GM18517 (cell line): Measurements from ENCODE around the gene NTM.
"Not testable (repeated sequence)": the region's sequence is repeated elsewhere in the genome, so short reads cannot be mapped to it uniquely, and the experiment has no call there.

ENCODE experiments used
- ATAC-seq: cut with Tn5 transposase; IDR thresholded peaks from one replicate; pipeline ENCODE4 v1.9.1; 2021; ENCODE audit warnings: mild to moderate bottlenecking, moderate library complexity; ENCODE audit not compliant: unreplicated experiment

Gene NTM

DNA sequence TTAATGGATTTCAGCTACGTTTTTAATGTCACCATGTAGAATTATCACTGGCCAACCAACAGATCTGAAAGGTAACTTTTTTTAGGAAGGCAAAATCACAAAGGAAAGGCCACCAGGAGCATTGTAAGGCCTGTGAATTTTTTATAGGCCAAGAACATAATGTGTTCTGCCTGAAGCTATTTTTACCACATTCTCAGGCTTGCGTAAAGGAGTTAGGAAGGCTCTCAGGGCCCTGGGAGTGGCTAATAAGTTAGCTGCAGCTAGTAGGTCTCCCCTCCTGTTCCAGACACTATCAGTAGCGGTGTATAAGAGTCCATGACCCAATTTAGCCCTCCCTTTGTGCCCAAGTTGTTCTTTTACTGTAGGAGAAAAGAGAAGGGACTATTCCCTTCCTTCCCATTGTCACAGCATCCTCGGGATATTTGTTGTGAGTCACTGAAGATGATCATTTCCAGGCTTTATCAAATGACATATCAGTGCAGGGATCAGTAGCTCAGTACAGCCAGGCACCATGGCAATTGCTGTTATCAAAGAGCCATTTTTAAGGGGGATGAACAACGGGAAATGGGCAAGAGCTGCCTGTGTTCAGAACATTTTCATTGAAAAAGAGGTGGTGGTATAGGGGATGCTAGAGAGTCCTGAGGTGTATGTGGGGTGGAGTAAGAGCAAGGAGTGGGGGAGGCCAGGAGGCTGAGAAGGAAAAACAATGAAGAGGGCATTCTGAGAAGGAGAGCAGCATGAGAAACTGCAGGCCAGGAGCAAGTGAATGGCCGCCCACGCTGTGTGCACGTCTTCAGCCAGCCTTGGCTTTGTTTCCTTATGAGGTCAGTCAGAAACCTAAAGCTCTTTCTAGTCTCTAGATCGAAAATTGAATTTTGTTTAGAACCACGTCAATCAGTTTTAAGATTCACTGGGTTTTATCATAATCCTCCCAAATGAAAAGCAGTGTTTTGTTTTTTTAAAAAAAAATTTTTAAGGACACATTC lies 940.3 kb downstream of the NTM start:
- ATAC-seq = no peak

DNA sequence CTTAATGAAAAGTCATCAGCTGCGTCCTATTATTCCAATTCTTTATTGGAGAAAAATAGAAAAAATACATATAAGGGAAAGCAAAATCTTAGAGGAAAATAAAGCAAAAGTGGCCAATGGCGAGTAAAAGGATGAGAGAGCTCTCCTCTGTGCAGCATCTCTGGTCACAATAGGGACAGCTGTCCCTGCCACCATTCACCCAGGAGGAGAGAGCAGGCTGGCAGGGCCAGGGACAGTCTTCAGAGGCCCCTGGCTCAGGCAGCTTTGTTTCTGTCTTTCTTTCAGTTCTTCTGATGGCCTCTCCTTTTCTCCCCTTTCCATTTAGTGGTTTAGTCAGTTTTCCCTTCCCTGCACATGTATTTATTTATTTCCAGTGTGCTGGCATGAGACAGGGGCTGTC lies 941.3 kb downstream of the NTM start:
- no peak for ATAC-seq

DNA sequence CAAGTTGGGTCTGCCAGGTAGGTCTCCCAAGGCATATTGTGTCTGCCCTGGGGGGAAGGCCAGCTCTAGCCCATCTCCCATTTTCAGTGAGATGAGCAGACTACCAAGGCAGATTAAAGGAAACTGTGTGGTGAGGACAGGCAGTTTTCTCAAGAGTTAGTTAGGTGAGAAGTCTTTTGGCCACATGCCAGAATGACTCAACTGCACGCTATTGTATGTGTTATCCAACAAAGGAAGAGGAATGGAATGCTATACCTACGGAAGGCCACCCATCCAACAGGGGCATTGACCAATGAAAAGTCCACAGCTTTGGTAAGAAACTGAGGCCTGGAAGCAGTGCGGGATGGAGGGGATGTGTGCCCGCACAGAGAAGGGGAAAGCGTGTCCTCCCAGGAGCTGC lies 941.7 kb downstream of the NTM start:
- ATAC-seq = no peak

DNA sequence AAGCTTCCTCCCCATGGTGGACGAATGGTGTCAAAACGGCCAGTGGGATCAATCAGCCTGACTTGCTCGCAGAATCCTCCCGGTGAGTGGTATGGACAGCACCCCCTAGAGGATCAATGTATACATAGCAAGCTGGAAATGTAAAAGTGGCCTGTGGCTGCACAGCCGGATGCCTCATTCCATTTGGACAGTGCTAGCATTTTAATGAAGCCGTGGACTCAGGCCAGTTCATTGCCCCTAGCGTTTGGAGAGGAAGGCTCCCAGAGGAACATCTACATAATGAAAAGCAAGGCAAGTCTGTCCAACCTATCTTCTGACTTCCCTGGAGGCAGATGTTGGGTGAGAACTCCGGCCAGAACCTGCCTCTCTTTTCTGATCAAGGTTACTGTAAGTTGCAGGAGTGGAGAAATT lies 942.3 kb downstream of the NTM start:
- ATAC-seq = no peak

DNA sequence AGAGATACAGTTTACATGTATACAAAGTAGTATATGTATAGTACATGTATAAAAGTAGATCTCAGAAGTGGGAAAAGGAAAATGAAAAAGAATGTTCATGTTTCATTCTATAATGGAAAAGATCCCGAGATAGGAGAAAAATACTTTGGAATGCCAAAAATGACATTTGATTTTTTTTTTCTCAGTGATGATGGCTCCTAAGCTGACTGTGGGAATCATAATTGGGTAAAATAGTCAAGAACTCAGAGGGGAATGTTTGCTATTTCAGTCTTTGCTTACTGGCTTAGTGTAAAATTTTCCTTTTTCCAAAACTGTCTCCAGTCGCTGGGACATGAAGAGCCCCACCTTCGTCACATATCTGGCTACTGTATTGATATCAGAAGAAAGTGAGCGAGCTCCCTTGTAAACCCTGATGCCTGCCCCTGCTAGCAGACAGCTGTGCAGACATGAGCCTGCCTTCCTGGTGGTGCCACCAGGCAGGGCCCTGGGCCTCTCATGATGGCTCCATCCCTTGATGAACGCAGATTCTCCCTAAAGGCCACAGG lies 944.6 kb downstream of the NTM start:
- no peak for ATAC-seq

DNA sequence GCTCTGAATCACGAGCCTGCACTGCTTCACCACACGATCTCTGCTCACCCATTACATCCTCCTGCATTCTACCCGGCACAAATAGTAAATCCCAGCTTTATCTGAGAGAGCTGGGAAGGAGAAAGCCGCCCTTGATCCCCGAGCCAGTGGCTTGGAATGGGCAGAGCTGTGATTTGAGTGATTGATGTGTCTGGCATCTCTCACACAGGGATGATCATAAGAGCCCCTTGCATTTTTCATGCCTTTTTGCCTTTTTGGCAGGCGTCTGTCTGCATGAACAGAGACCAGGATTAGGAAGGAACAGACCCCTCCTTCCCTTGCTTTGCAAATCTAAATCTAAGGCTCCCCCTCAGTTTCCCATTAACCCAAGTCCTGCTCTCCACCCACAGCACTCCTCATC lies 945.3 kb downstream of the NTM start:
- no peak for ATAC-seq

DNA sequence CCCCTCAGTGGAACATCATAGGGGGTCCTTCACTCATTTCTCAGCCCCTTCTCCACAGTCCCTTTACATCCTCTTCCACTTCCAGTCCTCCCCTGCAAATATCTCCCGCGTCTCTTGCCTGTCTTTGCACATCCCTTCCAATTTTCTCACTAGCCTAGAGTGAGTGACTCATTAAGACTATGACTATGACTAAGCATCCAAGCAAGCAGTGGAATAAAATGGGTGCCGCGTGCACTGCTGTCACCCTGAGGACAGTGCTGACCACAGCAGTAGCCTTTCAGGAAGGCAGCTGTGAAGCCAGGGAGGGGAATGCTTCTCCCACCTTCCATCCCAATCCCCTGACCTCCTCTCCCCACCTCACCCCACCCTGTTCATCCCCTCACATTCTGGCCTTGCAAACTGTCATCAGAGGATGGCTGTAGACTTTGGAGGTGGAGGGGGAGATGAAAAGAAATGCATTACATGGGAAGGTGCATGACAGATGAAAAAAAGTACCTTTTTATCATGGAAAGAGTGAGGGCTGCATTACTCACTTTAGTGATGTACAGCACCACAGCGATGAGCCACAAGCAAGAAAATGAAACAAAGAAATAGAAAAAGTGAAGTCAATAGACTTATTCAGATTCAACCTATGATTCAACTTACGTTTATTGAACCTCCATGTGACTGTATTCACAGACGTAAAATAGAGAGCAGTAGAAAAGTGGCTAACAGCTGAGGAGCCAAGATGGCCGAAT lies 948.2 kb downstream of the NTM start:
- no peak for ATAC-seq

DNA sequence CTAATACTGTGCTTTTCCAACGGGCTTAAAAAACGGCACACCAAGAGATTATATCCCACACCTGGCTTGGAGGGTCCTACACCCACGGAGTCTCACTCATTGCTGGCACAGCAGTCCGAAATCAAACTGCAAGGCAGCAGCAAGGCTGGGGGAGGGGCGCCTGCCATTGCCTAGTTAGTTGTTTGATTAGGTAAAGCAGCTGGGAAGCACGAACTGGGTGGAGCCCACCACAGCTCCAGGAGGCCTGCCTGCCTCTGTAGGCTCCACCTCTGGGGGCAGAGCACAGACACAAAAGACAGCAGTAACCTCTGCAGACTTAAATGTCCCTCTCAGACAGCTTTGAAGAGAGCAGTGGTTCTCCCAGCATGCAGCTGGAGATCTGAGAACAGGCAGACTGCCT lies 949.0 kb downstream of the NTM start:
- ATAC-seq = not testable (repeated sequence)

DNA sequence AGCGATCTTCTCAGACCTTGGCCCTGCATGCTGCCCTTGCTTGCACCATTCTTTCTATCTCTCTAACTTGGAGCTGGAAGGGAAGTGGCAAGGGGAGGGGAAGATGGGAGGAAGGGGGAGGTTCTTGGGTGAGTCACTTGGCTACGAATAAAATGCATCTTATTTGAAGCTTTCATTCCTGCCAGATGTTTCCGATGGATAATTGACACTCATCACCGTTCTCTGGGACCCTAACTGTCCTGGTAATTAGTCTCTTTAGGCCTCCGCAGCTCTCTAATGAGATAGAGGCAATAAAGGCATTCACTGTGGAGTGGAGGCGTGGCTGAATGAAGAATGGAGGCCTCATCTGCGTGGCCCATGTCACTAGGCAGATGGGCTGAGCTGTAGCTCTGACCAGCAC lies 960.1 kb downstream of the NTM start:
- ATAC-seq = no peak

DNA sequence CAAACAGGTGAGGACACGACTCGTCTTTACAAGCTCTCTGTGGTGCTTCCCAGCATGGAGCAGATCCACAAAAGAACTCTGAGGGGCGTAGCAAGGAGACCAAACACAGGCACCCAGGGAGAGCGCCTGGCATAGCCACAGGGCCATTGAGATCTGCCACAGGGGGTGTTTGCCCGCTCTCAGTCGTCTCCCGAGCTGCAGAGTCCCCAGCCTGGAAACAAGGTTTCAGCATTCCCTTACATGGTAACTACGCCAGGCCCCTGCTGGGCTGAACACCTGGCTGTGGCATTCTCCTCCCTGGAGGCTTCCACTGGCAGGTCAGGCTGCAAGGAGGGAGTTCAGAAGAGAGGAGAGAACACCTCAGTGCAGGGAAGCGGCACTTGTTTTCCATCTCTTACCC lies 962.1 kb downstream of the NTM start:
- ATAC-seq = no peak

DNA sequence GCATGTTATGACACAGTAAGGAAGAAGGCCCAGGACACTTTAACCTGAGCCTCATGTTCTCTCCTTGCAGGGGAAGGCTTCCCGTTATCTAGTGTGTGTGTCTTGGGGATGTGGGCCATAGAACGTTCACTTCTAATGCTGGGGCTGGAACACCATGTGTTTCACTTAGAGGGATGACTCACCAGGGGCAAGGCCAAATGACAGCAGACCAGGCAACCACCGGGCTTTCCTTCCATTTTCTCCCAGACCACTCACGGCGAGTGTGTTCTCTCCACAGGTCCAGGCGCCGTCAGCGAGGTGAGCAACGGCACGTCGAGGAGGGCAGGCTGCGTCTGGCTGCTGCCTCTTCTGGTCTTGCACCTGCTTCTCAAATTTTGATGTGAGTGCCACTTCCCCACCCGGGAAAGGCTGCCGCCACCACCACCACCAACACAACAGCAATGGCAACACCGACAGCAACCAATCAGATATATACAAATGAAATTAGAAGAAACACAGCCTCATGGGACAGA lies 964.4 kb downstream of the NTM start:
- no peak for ATAC-seq

DNA sequence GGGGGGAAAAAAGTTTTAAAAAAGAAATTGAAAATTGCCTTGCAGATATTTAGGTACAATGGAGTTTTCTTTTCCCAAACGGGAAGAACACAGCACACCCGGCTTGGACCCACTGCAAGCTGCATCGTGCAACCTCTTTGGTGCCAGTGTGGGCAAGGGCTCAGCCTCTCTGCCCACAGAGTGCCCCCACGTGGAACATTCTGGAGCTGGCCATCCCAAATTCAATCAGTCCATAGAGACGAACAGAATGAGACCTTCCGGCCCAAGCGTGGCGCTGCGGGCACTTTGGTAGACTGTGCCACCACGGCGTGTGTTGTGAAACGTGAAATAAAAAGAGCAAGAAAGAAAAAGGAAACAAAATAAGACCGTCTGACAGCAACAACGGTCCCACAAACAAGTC lies 964.9 kb downstream of the NTM start:
- no peak for ATAC-seq

DNA sequence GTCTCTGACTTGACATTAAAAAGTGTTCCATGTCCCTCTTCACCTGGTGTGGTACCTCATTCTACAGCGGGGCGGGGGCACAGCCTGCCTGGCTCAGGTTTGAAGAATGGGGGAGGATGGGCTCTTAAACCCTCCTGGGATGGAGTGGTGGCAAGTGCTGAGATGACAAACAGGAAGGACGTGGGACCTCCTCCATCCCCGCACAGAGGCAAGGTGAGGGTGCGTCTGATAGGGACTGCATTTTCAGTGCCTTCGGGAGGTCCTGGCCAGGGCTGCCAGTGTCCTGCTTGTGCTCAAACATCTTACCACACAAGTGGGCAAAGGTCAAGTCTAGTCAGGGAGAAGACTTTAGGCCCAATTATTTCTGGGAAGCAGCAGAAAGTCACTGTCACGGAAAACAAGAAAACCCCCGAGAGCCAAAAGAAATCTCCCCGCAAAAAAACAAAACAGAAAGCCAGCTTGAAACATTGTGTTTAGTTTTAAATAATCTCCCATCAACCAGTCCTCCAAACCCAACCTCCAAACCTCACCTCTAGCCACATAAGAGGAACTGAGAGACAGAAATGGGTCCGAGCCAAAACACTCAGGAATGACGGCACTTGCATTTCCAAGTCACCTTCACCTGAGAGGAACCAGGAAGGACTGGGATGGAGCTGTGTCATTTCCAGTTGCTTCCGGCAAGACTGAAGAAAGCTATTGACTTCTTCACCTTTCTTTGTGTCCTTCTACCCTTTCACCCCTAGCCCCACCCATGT lies 966.5 kb downstream of the NTM start:
- no peak for ATAC-seq

DNA sequence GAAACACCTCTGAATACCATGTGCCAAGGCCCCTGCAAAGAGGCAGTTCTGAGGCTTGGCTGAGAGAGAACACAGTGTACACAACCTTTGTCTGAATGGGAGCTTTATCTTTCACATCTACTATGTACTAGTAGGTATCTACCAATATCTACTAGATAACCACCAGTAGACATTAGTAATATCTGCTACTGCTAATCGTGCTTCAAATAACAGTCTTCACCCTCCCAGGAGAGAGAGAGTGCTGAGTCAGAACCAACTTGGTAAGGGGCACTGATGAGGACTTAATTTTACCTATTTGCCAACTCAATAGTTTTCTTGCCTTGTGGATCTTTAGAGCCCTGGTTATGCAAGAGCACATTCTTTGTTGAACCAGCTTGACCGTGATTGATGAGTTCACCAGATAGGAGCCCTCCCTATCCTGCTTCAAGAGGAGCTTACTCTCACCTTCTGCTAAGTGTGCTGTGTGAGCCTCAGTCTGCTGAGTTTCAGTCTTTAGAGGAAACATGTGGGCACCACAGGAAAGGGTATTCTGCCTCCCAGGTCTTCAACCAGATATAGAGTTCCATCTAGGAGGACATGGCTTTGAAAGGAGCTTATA lies 967.5 kb downstream of the NTM start:
- ATAC-seq = no peak

DNA sequence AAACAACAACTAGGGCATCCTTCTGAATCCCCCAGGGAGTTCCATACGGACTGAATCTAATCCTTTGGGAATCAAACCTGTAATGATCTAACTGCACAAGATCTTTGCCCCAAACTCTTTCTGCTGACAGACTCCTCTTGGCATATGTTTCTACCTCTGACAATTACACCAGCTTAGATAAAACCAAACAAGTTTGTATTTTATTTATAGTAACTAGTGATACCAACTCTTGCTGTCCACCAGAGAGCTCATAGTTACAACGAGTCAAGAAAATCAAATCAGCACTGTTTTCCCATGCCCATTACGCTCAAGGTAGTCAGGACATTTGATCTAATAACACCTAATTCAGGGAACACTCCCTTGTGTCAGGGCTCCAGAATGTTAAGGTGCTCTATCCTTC lies 972.0 kb downstream of the NTM start:
- no peak for ATAC-seq

DNA sequence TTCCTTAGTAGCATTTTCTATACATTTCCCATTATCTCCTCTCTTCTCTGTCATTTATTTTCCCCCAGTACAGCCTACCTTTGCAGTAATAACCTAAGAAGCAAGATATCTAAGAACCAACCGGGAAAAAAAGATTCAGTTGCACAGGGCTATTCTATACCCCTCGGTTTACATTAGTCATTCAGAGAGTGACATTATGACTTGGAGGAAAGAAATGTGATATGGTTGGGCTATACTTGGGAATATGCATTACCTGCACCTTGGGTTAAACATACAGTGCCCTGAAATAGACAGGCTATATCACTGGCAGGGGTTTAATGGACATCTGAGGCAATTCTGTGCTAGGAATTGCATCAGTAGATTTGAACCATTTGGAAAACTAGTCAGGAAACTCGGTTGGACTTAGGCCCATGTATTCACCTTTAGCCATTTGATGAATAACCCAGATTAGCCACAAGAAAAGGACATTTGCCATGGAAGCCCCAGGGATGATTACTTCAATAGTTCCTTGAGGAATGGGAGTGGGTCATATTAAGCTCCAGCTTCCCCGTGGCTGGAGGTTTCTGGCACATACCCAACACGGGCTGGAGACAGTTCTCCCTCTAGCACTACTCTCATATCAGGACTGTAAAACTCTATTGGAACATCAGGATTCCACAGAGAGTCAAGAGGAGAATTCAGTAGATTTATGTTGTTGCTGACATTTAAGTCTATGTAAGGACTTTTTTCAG lies 973.2 kb downstream of the NTM start:
- ATAC-seq = no peak

DNA sequence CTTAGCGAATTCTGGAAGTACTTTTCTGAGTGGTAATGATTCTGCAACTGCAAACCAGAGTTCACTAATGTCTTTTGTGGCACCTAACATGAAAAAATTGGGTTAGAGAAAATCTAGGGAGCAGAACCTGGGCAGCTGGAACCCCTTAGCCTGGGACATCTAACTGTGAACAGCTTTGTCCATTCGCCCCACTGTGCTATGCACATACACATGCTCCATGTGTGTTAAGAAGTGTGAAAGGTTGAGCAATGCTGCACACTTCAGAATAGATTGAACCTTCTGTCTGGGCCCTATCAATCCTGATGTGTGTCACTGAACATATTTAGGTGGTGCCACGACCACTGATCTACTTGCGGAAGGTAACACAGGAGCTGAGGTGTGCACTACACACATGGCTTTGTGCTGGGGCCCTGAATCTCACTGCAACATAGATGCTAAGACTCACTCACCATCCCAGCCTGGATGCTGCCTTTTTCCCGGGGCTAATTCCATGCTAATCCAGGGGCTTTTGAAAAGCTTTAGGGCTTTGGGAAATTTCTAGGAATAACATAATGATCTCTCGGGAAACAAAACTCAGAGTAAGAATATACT lies 976.2 kb downstream of the NTM start:
- ATAC-seq = no peak

DNA sequence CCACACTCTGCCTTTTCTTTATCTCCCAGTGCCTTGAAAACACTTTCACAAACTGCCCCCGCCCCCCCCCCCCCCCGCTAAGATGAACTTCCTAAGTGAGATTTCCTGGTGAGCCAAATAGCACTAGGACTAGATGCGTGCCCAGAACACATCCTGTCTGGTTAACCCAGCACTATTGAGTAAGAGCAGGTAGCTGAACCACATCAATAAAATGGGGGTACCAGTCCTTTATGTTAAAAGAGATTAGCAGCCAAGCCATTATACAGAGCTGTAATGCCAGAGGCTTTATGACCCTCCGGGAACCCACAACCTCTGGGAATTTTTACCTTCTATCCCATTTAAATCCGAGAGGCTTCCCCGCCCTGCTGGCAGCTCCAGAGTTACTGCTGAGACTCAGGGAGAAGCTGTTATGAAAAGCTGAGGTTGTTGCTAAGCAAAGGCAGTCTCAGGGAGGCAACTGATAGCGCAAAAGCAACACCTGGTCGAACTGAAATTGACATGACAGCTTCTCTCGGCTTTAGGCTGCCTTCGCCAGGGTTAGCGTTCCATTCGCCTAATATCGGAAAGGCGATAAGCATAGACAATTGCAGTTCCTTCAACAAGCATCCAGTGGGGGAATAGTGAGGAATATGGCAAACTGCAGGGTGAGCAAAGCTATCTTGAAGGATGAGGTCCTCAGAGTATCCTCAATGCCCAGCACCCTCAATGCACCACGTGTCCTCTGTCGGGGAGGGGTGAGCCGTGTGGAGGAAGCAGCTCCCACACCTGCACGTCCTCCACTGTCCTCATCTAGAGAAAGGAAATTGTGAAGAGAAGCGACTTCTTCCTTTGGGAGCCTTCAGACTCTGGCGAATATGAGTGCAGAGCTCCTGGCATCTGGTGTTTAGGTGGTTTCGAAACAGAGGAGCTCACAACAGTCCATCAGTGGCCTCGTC lies 977.0 kb downstream of the NTM start:
- no peak for ATAC-seq
